ENCODE data around the gene GPR63.

The GPR63 gene, protein sequence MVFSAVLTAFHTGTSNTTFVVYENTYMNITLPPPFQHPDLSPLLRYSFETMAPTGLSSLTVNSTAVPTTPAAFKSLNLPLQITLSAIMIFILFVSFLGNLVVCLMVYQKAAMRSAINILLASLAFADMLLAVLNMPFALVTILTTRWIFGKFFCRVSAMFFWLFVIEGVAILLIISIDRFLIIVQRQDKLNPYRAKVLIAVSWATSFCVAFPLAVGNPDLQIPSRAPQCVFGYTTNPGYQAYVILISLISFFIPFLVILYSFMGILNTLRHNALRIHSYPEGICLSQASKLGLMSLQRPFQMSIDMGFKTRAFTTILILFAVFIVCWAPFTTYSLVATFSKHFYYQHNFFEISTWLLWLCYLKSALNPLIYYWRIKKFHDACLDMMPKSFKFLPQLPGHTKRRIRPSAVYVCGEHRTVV

DNA sequence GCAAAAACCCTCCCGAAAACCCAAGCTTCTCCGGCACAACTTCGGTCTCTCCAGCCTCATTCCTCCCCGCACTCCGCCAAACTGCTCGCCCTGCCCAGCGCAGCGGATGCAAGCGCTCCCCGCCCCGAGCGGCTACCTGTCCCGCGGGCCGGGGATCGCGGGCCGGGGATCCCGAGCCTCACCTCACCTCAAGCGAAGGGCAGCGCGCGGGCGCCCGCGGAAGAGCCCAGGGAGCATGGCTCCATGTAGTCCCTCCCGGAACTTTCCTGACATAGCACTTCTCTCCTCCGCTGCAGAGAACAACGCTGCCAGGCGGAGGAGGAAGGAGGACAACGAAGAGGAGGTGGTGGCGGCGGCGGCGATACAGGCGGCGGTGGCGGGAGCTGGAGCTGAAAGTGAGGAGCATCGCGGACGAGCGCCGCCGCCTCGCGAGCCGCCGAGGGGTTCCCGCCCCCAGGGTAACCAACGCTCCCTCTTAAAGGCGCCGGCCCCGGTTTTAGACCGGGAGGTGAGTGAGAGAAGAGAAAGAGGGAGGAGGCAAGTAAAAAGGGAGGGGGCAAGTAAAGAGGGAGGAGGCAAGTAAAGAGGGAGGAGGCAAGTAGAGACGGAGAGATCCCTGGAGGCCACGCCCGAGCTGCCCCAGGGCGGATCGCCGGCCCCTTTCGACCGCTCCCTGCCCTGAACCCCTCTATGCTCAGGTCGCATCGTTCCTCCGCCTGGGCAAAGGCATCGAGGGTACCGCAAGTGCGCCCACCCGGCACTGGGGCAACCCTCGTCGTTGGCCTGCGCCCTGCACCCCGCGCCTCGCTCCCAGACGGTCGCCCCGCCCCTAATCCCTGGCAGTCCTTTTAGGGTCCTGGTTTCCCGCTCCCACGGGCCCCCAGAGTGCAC lies at the start of gene GPR63:
Gene GPR63, minus strand, starts transcription at position 397 of the 891 bp plus-strand sequence. CDS start 37,746 bp downstream, outside the sequence.
- DNase-seq: peak; percentile 30 to 79

DNA sequence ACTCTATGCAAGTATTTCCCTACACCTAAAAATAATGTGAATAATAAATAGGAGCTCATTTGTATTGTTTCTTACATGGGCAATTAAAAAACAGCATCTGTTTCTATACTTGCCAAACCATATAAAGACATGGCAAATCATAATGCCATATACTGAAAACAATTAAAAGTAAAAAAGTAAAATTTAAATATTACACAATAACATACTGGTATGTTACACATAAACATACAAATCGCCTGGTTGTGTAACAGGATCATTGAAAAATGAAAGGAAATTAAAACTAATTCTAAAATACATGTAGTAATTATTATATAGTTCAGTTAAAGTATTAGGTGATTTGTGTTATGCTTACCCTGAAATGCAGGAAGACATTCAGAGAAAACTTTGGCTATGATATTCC lies 49.2 kb upstream of the GPR63 start:
- no peak for DNase-seq

DNA sequence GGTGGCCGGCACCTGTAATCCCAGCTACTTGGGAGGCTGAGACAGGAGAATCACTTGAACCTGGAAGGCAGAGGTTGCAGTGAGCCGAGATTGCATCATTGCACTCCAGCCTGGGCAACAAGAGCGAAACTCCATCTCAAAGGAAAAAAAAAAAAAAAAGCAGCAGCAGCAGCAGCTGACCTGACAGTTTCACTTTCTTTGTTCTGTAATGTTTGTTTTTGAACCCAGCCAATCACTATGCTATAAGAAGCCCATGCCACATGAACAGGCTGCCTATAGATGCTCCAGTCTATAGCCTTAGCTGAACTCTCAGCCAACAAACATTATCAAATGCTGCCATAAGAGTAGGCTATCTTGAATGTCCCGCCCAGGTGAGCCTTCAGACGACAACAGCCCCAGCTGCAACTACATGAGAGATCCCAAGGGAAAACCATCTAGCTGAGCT lies 47.9 kb upstream of the GPR63 start:
- DNase-seq: peak in 1 of 2 donors; percentile 56

DNA sequence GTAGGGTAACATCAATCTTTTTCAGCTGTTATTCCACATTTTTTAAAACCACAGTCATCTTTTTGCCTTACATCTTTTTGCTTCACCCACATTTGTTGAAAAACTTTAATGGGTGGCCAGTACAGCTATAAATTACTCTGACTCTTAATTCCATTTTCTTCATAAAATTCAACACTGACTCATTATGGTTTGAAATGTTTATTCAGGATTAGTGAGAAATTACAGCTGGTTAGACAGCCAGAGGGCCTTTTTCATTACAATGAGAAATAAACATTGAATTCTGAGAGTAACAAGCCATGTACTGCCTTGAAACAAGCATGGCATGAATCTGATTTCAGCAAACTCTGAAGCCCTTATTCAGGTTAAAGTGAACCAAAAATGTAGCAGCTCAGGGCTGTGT lies 40.9 kb upstream of the GPR63 start:
- no peak for DNase-seq

DNA sequence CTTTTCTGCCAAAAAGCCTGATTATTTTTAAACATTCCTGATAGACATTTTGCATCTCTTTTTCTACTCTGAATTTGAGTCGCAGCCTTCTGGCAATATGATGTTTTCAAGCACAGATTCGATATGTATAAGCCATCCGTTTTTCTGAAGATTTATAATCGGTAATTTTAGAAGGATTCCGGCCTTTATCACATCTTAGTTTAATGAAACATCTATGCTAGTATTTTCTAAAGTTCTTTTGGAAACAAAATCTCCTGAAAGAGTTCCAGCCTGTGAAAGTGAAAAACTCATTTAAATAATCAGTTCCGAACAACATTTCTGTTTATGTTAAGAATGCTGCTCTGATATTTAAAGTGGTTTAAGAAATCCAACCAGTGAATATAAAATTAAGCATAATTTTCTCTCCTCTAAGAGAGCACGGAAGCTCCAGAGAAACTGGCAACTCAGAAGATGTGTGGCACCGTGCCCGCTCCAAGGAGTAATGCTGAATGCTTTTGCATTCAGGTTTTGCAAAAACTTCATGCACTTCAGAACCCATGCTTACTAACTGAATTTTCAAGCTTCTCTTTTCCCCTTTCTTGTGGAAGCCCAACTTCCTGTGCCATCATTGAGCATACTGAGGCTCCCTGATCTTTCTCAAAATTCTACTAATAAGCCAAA lies 39.7 kb upstream of the GPR63 start:
- DNase-seq: no peak

DNA sequence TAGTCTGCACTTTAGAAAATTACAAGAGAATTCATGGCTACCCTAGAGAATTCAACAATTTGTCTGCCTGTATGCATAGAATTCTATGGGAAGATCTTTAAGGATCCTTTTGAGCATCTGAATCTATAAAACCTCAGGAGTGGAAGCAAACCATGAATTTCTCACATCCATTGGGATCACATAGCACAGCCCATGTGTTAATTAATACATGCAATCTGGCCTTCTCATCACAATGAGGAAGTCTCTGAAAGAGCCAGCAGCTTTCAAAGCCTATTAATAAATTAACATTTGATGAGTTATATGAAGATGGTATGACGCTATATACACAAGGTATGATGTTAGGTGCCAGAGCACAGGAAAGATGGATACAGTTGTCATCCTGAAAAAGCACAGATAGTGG lies 35.7 kb upstream of the GPR63 start:
- no peak for DNase-seq

DNA sequence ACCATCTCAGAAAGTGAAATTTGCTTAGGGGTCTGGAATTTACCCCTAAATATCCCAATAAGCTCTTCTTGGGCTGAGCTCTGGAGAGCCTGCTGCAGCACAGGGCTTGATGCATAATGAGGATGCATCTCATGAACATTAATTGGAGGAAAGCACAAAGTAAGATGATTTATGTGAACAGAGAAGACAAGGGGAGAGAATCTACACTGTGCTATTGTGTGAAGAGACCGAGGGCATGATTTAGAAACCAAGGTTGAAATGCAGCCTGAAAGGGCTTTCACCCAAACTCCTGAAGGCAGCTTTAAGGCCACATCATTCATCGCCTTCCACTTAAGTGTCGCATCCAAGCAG lies 27.8 kb upstream of the GPR63 start:
- no peak for DNase-seq

DNA sequence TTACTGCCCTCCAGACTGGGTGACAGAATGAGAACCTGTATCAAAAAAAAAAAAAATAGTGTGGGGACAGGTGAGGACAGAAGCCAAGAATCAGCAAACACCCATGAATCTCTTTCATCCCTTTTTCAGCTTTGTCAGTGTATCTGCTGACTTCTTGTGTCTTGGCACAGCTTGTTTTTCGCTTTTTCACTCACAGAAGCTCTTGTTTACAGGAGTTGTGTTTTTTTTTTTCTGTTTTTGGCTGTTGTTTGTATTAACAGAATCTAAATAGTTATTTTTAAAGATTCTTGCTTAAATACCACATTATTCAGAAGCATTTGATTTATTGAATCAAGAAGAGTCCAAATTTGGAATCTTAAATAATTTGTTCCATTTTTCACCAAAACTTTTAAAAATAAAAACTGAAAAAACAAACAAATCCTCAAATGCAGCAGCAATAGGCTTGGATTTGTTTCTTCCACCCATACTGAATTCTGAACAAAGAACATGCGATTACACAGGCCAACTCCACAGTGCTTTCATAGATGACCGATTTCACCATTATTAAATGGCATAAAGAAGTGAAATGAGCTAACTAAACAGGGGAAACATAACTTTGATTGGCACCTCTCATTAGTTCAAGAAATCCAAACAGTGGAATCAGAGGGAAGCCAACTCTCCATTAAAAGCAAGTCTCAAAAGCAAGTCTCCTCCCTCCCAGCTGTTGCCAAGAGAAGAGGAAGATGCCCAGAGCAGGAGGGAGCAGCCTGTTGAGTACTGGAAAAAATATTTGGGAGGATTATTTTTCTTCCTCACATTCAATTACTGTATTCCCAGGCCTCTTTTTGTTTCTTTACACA lies 27.2 kb upstream of the GPR63 start:
- DNase-seq: no peak

DNA sequence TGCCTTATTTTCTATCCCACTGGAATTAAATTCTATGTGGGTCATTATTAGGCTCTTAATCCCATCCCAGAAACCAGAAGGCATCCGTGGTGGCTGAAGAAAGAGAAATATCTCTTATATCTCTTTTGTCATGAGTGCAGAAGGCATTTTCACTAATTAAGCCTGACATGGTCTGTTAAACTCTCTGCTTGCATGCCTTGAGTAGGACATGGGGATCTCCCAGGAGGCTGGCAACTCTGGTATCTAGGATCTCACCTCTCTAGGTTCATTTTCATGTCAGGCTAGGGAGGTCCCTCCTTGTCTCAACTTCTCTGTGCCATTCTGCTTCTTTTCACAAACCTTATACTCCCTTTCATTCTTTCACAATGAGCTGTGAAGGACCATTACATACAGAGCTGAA lies 25.3 kb upstream of the GPR63 start:
- no peak for DNase-seq

DNA sequence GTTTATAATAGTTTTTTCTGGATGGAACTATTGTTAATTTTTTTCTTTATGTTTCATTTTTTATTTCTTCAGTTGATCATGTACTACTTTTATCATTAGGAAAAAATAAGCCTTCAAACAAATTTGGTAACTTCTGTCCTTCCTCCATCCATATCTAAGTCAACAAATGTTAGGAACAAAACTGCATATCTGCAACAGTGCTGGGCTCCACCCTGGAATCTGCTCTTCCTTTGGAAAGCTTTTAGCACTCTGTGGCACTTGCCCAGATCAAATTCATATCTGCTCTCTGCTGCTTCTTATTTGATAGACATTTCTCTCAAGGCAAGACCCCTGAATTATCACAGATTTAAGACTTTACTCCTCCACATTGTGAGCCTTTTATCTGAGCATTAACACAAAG lies 24.3 kb upstream of the GPR63 start:
- no peak for DNase-seq

DNA sequence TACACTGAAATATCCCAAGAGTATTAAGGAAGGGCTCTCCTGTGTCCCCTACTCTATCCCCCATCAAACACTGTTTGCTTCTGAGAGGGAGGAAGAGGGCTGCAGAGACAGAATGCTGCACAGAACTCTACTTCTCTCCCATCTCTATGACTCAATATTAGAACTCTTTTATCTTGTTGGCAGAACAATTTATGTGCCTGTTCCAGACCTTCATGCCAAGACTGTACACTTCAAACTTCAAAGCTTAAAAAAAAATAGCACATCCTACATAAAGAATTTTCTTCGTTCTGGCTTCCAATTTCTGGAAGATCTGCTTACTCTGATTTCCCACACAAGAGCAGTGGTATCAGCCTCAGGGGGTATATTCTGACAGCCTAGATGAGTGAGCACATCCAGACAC lies 19.6 kb upstream of the GPR63 start:
- no peak for DNase-seq

DNA sequence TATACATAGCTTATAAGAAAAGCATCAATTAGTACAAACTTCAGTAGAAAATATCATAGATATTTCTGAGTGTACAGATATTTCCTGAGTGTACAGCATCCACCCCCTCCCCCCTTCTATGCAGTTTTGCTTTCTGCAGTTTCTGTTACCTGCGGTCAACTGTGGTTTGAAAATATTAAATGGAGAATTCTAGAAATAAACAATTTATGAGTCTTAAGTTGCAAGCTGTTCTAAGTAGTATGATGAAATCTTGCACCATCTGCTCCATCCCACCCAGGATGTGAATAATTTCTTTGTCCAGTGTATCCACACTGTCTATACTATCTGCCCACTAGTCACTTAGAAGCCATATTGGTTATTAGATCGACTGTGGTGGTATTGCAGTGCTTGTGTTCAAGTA lies 15.8 kb upstream of the GPR63 start:
- no peak for DNase-seq

DNA sequence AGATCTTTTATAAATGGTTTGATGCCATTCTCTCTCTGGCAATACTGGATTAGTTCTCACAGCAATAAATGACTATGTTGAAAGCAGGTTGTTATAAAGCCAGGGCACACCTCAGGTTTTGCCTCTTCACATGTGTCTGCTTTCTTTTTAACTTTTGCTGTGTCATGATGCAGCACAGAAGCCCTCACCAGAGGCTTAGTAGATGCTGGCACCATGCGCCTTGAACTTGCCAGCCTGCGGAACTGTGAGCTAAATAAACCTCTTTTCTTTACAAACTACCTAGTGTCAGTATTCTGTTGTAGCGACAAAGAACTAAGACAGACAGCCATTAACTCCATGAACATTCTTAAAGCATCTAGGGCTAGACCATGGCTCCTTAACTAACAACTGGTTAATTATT lies 15.3 kb upstream of the GPR63 start:
- no peak for DNase-seq

DNA sequence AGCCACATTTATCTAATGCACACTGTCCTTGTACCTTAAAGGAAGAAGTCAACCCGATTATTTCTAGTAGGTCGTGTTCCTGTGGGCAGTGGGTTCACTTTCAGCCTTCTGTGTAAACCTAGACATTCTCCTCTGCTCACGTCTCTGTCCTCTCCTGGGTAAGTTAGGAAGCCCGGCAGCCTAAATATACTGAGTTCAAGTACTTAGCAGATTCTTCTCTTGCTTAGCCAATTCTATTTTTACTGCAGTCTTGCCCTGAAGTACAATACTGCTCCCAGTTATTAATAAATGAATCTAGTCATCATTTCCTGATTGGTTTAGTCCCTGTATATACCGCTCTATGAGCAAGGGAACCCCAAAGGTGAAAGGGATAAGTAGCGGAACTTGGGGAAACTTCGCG lies 14.6 kb upstream of the GPR63 start:
- DNase-seq: no peak

DNA sequence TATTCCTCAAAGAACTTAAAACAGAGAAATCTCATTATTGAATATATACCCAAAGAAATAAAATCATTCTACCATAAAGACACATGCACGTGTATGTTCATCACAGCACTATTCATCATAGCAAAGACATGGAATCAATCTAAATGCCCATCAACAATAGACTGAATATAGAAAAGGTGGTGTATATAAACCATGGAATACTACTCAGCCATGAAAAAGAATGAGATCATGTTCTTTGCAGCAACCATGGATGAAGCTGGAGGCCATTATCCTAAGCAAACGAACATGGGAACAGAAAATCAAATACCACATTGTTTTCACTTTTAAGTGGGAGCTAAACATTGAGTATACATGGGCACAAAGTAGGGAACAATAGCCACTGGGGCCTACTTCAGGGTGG lies 12.3 kb upstream of the GPR63 start:
- DNase-seq: no peak

DNA sequence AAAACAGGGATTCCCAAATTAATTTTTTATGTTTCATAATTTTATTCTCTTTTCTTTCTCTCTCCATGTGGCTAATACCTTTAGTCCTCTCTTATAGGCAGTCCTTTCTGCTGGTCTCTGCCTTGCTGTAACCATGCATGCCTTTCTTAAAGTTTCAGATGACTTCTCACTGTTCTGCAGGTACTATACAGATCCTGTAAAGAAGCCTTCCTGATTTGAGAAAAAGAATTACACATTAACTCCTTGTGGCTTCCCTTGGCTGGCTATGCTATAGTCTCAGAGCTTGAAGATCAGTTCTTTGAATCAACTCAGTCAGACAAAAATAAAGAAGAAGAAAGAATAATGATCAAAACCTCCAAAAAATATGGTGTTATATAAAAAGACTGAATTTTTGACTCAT lies 7.3 kb upstream of the GPR63 start:
- no peak for DNase-seq

DNA sequence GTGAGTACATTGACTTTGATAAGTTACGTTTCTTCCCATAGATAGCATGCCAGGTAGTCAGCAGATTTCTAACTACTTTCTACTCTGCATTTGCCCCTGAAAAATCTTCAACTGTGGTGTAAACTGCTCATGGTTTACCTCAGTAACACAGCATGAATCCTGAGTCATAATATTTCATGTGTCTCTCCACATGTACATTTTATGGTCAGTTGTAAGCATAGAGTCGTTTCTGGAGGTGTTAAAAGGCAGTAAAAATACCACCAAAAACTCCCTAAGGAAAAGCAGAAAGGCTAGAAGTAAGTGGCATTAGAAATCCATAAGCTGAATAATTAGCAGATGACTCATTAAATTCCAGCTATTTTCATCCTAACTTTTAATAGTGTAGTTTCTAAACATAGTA lies 4.1 kb upstream of the GPR63 start:
- DNase-seq: no peak

DNA sequence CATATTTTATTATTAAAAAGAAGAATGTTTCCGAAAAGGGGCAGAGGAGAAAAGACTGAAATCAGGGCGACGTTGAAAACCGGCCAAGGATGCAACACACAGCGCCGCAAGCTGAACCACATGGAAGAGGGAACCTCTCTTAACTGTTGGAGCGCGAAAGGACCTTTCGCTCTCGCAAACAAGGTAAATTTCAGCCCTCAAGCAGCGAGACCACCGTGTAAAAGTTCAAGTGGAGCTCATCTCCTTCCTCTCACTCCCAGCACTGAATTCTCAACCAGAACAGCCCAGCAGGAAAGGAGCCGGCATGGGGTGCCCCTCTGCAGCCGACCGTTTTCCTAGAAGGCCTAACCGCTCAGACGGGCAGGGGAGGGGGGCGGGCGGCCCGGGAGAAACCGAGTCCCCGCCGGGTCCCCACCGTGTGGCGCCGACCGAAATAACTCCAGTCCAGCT lies 621 bp downstream of the GPR63 start:
- DNase-seq: peak in 1 of 2 donors; percentile 5

DNA sequence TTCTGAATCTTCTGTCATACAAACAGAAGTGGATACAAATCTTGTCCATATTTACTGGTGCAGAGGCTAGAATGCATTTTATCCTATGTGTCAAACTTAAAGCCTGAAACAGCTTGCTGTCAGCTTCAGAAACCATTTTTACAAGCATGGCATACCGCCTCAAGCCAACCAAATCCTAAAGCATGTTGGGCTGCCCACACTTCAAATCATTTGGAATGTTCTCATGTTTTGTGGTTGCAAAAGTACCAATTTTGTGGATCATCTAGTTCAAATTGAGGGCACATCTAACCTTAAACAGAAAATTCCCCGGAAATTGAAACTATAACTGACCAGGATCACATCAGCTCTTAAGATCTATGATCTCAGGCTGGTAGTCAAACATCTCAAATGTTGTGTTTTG lies 3.2 kb downstream of the GPR63 start:
- DNase-seq: no peak

DNA sequence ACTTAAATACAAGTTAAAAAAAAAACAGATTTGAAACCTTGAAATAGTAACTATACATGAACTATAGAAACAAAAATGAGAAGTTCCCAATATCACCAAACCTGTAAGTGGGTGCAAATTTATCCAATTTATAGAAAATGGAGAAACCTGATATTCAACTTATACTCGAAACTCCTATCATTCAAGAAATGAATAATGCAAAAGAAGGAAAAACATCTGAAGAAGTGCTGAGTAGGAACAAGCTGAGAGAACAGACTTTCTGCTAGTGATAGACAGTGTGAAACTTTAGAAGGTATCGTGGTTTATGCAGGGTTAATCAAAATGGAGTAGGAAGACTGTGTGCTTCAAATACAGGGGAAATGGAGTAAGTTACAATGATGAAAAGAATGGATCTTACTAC lies 4.5 kb downstream of the GPR63 start:
- no peak for DNase-seq

DNA sequence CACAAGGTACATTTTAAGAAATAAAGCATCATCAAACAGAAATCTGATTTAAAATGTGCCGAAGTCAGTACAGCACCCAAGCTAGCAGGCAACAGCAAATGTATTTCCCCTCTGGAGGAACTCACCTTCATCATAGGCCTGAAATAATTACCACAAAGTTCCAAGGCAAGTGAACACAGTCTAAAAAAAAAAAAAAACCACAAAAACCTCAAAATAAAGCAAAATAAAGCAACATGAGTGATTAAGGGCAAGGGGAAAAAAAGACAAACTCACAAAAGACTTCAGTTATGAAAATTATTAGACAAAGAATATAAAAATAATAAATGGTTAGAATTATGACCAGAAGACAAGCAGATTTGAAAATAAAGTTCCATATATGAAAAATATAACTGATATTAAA lies 10.4 kb downstream of the GPR63 start:
- no peak for DNase-seq

DNA sequence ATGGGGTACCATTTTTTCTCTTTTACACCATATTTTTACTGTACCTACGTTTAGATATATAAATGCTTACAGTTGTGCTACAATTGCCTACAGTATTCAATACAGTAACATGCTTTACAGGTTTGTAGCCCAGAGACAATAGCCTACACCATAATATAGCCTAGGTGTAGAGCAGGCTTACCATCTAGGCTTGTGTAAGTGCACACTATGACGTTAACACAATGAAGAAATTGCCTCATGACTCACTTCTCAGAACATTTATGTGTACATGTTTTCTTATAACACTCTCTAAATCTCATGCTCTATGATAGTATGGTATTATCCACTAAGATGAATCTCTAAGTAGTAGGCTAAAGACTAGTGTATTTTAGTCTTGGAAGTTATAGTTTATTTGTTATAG lies 13.5 kb downstream of the GPR63 start:
- no peak for DNase-seq

DNA sequence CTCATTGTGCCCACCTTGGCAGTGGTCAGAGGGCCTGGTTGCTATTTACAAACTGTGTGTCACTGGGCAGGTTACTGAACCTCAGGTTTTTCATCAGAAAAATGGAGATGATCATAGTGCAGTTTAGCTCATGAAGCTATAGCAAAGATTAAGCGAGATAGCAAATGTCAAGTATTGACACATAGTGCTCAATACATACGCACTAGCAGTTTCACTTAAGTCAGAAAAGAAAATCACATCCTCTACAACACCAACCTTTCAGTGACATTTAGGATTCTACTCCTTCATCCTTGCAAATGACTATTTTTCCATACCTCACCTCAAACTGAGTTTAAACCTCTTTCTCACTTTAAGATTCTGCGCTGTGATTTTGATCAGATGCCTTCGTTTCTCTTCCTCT lies 16.2 kb downstream of the GPR63 start:
- no peak for DNase-seq

Measured in CD4-positive, alpha-beta T cell treated with Interferon alpha-2 for 1 hour (primary cell).